HUDEP-2 (cell line): ENCODE measurements around the gene OR6J1.

Experiments used
- DNase-seq, 76 experiments: peaks; one replicate each; lab custom pipeline; 2025; ENCODE audit not compliant: unreplicated experiment in 76 of 76; lab: John Stamatoyannopoulos, UW

Gene OR6J1

GRCh38 chr14:22610931-22611330, 33.2 kb downstream of the OR6J1 start:
- DNase-seq: no peak

GRCh38 chr14:22607291-22607690, 36.9 kb downstream of the OR6J1 start:
- no peak for DNase-seq

GRCh38 chr14:22606380-22606779, 37.8 kb downstream of the OR6J1 start:
- DNase-seq: no peak

- no peak for DNase-seq
Observed at GRCh38 chr14:22602862-22603261, 41.3 kb downstream of the OR6J1 start.

- no peak for DNase-seq
Observed at GRCh38 chr14:22601996-22602395, 42.2 kb downstream of the OR6J1 start.

GRCh38 chr14:22601456-22601855, 42.7 kb downstream of the OR6J1 start:
- no peak for DNase-seq

GRCh38 chr14:22600027-22600426, 44.1 kb downstream of the OR6J1 start:
- no peak for DNase-seq

- DNase-seq: no peak
Observed at GRCh38 chr14:22599349-22599748, 44.8 kb downstream of the OR6J1 start.

- DNase-seq: peak in 4 of 76 experiments; percentile 4 to 13 (median 8)
Observed at GRCh38 chr14:22598896-22599244, 45.3 kb downstream of the OR6J1 start.

- peak in 53 of 76 experiments; percentile 3 to 71 (median 42) for DNase-seq
Observed at GRCh38 chr14:22598099-22598895, 45.9 kb downstream of the OR6J1 start, which contains the start of gene ABHD4. Gene ABHD4, plus strand, starts transcription at chr14:22598300. Its CDS starts 7 bp downstream, at chr14:22598307.

- peak in 1 of 76 experiments; percentile 45 for DNase-seq
Observed at GRCh38 chr14:22597771-22598098, 46.4 kb downstream of the OR6J1 start.

GRCh38 chr14:22597265-22597664, 46.9 kb downstream of the OR6J1 start:
- DNase-seq: no peak

GRCh38 chr14:22596354-22596879, 47.7 kb downstream of the OR6J1 start:
- no peak for DNase-seq

GRCh38 chr14:22594156-22594716, 49.9 kb downstream of the OR6J1 start:
- no peak for DNase-seq

- DNase-seq: peak in 17 of 76 experiments; percentile 4 to 53 (median 32)
Observed at GRCh38 chr14:22593601-22594000, 50.6 kb downstream of the OR6J1 start.

GRCh38 chr14:22593189-22593588, 51.0 kb downstream of the OR6J1 start:
- DNase-seq: no peak

GRCh38 chr14:22589096-22589839, 54.9 kb downstream of the OR6J1 start, which contains the start of gene DAD1:
Gene DAD1, minus strand, starts transcription at chr14:22589224. Its CDS starts 67 bp downstream, at chr14:22589157.
- peak in 75 of 76 experiments; percentile 65 to 100 (median 97) for DNase-seq

- DNase-seq: no peak
Observed at GRCh38 chr14:22588526-22589095, 55.5 kb downstream of the OR6J1 start.

GRCh38 chr14:22587677-22588422, 56.3 kb downstream of the OR6J1 start:
- peak in 22 of 76 experiments; percentile 12 to 63 (median 32) for DNase-seq

GRCh38 chr14:22587247-22587646, 56.9 kb downstream of the OR6J1 start:
- DNase-seq: no peak
